ENCODE measurements around the gene ODAD3.
"Not testable (repeated sequence)": the region's sequence is repeated elsewhere in the genome, so short reads cannot be mapped to it uniquely, and the experiment has no call there.

The ODAD3 gene

DNA sequence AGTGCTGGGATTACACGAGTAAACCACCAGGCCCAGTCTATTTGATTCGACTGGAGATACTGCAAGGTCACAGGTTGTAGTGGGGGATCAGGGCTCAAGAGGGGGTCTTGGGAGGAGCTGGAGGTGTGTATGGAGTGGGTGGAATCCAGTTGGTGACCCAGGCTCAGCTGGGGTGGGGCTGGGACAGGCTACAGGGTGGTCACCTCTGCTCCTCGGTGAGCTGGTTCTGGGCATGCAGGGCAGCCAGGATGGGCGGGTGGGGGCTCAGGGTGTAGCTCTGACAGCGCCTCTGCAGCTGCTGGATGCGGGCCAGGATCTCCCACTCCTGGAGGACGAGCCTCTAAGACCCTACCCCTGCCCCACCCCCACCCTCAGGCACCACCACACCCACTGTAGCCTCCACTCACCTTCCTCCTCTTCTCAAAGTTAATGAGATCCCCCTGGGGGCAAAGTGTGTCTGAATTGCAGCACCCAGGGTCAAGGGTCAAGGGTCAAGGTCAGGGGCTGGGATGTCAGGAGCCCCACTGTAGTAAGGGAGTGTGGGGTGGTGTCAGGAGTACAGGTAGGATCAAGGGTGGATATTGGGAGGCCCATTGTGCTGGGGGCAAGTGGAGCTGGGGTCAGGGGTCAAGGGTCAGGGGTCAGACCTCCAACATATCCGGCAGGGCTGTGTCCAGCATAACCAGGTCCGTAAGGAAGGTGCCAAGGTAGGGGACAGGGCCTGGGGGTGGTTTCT lies 32.9 kb downstream of the ODAD3 start:
- no peak for DNase-seq

DNA sequence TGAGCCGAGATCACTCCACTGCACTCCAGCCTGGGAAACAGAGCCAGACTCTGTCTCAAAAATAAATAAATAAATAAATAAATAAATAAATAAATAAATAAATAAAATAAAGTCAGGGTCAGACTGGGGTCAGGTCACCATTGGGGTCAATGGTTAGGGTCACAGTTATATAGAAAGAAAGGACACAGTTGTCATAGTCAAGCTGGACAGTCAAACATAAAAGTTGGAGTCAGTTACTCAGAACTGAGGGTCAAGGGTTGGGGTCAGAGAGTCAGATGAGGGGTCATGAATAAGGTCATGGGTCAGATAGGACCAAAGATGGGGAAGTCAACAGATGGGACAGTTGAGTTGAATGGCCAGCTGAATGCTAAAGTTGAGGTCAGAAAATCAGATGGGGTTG lies 34.1 kb downstream of the ODAD3 start:
- DNase-seq: no peak

DNA sequence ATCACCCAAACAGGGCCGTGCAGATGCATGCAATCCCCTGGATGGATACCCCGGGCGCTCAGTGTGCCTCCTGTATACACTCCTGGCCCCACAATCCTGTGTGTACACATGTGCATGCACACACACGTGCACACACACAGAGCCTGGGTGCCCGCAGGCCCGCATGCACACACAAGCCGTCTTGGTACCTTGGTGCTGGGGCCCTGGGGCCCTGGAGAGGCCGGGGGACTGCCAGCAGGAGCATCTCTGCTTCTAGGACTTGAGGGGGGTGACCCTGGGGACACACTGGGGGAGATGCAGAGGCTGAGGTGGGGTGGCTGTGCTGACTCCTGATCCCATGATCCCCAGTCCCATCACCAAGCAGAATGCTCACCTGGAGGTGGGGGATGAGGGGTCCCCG lies 35.3 kb downstream of the ODAD3 start:
- DNase-seq: no peak

DNA sequence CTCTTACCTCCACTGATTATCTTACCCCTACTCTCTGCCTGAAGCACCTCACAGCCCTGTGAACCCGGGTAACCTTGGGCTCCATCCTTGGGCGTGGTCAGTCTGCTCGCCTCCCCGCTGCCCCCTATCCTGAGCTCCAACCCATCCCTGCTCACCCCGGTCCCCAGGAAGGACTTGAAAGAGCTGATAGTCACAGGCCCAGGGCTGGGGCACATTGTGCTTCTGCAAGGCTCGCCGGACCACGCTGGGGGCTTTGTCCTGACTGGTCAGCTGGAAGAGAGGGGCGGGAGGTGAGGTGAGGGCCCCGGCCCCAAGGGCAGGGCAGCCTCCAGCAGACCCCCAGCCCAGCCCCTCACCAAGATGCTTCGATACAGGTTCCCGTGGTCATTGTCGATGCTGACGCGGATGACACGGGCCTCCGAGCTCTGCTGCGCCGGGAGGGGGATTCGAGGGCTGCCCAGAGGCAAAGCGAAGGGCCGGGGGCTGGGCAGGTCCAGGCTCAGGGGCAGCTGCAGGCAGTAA lies 37.8 kb downstream of the ODAD3 start:
- no peak for DNase-seq

DNA sequence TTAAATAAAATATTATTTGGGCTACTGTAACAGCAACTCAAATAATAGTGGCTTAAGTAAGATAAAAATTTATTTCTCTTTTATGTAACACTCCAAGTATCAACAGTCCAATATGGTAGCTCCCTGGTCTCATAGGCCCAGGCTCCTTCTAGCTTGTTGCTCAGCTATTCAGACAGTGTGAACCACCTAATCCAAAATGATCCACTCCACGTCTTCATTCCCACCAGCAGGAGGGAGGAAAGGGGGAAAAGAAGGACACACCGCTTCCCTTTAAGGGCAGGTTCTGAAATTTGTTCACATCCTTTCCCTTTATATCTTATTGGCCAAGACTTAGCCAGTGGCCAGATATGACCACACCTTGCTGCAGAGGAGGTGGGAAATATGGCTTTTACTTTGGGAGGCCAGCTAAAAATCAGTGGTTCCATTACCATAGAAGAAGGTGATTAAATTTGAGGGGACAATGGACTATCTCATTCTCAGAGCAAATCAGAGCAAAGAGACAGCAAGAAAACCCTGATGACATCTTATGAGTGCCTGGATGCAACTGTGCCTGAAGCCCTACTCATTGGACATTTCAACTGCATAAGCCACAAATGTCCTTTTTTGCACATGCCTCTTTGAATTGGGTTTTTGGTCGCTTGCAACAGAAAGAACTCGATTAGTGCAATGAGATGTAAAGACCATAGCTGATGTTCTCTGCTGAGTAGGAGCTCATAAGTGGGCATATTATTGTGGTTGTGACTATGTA lies 43.8 kb downstream of the ODAD3 start:
- no peak for DNase-seq

DNA sequence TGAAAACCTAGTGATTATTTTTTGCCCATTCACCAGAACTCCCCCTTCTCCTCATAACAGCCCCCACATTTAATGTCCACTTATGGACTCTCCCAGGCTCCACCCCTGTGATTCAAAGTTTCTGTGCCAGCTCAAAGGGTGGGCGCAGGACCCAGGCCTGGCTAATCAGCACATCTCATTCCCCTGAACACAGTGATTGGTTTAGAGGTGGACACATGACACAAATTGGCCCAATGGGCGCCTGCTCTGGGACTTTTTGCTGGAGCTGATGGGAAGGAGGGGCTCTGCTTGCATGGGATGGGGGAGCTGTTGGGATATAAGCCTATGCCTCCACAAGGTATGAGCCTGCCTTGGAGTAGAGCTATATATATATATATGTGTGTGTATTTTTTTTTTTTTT lies 44.6 kb downstream of the ODAD3 start:
- no peak for DNase-seq

DNA sequence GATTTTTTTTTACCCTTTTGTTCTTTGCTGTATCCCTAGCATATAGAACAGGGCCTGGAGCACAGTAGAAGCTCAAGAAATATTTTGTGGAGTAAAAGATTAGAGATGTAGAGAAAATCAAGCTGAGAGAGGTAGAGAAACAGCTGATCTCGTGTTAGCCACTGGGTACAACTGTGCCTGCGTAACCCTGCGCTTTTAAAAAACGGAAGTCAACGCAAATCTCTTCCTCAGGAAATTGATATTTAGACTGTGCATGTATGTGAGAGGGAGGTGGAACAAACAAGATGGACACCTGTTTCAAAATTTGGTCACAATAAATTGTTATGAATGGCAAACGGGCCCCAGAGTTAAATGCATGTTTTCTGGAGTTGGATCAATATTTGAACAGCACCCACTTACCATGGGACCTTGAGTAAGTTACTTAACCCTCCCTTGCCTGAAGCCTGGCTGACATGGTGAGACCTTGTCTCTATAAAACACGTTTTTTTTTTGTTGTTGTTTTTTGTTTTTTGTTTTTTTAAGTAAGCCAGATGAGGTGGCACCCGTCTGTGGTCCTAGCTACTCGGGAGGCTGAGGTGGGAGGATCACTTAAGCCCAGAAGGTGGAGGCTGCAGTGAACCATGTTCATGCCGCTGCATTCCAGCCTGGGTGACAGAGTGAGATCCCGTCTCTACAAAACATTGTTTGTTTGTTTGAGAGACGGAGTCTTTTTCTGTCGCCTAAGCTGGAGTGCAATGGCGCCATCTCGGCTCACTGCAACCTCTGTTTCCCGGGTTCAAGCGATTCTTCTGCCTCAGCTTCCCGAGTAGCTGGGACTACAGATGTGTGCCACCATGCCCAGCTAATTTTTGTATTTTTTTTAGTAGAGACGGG lies 47.5 kb downstream of the ODAD3 start:
- DNase-seq: no peak

DNA sequence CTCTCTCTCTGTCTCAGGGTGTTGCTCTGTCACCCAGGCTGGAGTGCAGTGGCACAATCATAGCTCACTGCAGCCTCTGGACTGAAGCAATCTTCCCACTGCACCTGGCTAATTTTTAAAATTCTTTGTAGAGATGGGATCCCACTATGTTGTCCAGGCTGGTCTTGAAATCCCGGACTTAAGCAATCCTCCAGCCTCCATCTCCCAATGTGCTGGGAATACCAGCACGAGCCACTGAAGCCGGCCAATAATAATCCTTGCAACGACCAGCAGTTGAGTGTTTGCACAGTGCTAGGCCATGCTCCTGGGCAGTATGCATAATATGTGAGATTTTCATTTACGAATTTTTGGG lies 50.2 kb downstream of the ODAD3 start:
- no peak for DNase-seq

DNA sequence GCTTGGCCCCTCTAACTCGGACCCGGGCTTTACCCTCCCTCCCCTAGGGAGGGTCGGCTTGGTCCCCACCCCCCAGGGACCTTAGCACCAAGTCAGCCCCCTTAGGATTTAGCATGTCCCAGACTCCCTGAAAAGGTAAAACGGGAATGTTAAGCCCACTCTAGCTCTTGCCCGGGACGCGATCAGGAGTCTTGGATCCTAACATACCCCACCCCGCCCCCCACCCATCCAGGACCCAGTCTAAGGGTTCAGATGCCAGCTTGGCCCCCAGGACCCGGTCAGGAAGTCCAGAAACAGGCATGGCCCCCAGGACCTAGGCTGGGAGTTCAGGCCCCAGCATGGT lies 51.2 kb downstream of the ODAD3 start:
- no peak for DNase-seq

DNA sequence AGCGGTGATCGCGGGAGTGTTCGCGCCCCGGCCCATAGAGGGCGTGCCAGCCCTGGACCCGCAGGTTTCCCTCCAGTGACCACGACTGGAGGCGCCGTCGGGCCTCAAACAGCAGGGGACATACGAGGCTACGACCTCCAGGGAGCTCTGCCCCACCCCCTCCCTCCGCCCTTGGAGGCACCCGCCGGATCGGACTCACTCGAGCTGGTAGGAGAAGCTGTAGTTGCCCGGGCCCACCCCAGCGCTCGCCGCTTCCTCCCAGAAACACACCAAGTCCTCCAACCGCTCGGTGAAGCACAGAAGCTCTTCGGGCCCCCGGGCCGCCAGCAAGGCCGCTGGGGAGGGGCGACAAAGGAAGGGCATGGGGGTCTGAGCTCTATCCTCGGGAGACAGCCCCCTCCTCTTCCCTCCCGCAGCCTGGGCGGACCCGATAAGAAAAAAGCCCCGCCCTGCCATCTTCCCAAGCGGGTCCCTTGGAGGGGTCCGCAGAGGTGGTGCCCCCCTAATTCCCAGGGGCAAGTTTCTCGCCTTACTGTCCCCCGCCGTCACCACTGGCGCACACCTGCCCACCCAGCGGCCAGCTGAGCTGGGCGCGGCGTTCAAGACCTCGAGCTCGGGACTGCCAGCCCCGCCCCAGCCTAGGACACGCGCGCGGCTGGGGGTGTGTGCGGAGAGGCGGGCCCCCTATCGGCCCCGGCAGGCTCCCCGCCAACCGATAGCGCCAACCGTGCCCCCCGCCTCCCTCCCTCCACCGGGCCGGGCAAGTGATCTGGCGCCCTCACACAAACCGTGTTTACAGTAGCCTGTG lies 51.8 kb downstream of the ODAD3 start:
- peak; percentile 37 for DNase-seq

DNA sequence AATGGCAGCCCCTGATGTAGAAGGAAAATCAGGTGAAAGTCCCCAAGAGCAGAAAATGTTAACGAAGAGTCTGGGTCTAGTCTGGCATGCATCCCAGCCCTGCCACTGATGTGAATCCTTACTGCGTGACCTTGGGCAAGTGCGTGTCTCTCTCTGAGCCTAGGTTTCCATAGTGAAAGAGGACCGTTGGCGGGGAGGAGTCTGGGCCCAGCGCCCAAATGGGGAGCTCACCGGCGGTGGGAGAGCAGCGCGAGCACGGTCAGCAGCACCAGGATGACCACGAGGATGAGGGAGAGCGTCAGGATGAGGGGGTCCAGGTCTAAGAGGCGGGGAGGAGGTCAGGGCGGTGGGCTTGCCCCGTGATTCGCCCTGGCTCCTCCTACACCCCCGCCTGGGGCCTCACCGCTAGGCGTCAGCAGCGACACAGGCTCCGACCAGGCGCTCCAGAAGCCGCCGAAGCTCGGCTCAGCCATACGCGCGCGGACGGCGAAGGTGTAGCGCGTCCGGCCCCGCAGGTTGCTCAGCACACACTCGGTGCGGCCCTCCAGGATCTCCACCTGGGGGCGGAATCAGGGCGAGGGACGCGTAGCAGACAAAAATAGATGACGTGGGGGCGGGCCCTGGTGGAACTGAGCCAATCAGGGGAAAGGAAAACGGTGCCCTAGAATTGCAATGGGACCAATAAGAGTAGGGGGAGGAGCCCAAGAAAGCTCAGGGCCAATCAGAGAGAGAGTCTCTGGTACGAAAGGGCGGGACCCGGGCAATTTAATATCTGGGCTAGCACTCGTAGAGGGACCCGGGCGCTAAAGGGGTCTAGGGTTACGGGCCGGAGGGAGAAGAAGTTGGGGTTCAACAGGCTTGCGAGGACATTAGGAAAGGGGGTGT lies 54.0 kb downstream of the ODAD3 start:
- no peak for DNase-seq

DNA sequence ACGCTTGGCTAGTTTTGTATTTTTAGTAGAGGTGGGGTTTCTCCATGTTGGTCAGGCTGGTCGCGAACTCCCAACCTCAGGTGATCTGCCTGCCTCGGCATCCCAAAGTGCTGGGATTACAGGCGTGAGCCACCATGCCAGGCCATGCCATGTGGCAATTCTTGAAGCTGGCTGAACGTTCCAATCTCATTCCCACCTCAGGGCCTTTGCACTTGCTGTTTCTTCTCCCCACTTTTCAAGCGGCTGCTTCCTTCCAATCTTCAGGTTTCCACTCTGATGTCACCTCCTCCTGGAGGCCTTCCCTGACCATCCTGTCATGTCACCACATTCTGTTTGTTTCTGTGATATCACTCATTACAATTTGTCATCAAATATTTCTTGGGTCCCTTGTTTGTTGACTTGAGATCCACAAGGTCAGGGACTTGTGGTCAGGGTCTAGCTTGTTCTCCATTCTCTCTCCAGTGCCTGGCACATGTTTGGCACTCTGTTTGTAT lies 55.0 kb downstream of the ODAD3 start:
- DNase-seq: no peak

DNA sequence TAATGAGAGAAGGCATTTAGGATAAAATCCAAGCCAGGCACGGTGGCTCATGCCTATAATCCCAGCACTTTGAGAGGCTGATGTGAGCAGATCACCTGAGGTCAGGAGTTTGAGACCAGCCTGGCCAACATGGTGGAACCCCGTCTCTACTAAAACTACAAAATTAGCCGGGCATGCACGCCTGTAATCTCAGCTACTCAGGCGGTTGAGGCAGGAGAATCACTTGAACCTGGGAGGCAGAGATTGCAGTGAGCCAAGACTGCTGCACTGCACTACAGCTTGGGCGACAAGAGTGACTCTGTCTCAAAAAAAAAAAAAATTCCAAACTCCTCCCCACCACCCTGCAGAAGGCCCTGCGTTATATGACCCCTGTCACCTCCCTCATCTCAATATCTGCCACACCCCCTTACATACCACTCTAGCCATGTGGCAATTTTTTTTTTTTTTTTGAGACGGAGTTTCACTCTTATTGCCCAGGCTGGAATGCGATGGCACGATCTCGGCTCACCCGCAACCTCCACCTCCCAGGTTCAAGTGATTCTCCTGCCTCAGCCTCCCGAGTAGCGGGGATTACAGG lies 55.6 kb downstream of the ODAD3 start:
- DNase-seq: not testable (repeated sequence)

DNA sequence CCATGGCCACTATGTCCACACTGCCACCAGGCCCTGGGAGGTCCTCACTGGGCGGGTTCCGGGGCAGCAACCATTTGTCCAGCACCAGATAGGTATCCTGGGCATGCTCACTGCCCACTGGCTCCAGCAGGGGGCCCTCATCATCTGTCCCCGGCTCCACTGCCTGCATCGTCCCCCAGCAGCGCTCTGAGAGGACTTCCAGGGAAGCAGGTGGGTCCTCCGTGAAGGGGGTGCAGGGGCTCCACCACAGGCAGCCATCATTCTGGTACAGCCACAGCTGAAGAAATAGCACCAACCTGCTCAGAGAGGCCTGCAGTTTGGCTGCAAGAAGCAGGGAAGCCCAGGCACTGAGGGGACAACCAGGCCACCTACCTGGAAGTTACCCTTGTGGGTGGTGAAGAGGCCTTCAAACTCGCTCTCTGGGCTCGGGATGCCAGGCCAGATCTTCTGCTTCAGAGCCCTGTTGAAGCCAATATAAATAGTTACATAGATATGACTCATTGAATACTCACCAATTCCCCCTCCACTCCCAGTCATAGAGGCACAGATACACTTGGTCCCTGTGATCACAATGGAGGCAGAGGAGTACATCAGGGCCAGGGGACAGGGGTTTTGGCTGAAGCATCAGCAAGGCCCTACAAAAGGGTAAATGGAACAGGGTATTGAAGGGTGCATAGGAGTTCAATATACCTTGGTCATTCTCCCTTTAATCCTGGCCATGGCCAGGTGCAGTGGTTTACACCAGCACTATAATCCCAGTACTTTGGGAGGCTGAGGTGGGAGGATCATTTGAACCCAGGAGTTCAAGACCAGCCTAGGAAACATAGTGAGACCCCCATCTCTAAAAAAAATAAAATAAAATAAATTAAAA lies 56.4 kb downstream of the ODAD3 start:
- DNase-seq: no peak

DNA sequence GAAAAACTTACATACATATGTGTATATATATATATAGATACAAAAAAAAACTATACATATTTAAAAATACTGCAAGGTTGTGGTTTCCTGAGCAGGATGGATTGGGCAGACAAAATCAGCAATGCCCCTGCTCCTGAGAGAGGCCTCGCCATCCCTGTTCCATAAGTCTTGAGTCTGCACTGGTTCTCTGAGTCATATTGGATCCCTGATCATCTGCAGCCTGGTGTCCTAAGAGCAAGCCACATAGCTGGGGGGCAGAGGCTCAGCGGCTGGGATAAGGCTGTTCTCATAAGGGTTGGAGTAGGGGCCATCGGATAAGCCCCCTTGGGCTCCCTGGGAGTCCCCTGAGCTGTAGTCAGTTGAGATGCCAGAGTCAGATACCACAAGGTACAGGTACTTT lies 57.2 kb downstream of the ODAD3 start:
- no peak for DNase-seq

DNA sequence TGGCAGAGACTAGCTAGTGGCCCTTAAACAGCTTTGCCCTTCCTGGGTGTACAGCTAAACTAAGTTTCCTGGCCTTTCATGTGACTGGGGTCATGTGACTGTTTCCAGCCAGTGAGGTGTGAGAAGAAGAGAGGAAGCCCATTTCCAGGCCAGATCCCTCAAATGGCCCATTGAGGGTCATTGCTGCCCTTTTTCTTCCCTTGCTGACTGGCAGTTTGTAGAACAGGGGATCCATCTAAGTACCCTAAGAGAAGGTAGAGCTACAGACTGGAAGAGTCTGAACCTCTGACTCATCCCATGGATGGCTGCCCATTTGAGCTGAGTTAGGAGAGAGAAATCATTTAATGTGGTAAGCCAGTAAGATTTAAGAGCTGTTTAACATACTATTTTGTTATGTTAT lies 57.7 kb downstream of the ODAD3 start:
- DNase-seq: no peak

DNA sequence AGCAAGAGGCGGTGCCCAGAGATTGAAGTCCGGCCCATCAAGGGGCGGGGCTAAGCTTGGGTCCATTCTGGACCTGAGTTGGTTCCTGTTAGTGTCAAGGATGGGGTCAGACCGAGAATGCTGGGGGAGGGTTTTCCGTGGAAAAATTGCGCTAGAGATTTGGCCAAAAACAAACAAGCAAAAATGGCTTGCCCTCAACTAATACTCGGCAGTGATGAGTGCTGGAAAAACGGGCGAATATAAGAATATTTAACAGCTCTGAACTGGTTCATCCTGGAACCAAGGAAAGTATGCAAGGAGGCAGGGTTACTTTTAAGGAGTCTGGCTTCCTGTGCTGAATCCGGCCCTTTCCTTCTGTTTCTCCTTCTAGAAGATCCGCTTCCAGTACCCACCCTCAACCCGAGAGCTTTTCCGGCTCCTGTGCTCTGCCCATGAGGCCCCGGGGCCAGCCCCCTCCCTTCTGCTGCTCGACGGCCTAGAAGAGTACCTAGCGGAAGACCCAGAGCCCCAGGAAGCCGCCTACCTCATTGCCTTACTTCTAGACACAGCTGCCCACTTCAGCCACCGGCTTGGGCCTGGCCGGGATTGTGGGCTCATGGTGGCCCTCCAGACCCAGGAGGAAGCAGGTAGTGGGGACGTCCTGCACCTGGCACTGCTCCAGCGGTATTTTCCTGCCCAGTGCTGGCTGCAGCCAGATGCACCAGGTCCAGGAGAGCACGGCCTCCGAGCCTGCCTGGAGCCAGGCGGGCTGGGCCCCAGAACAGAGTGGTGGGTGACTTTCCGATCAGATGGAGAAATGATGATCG lies 59.6 kb downstream of the ODAD3 start:
- no peak for DNase-seq

DNA sequence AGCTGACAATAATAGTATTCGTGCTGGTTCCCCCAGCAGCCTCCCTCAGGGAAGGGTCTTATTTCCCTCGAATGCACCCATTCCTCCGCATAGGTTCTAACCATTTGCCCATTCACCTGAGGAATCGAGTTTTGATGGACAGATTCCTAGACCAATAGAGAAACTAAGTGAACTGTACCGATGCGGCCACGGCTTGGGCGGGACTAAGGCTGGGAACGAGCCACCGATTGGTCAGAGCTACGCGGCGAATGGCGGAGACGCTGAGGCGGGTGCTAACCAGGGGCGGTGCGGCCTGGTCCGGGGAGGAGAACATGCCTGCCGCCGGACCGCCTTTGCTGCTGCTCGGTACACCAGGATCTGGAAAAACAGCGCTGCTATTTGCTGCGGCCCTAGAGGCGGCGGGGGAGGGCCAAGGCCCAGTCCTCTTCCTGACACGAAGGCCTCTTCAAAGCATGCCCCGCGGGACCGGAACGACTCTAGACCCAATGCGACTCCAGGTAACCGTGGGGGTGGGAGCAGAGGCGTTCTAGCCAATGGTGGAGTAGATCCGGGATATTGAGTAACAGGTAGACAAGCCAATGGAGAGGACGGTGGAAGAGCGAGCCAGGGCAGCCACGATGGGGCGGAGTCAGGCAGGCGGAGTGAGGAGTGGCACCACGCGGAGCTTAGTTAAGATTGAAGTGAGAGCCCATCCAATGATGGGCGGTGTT lies 60.3 kb downstream of the ODAD3 start, which contains the start of gene SWSAP1:
SWSAP1 (plus strand) TSS at position 234 of the 710 bp plus-strand sequence; CDS start at position 249, 15 bp downstream.
- peak; percentile 97 for DNase-seq
